K562 (cell line): ENCODE data around the gene BAG2. TPM values are rescaled to one million over a fixed set of nuclear protein-coding genes. Genes with fewer than 3 reads are reported as not detected.
A peak's percentile ranks its signal among the peaks of the same experiment; 100 is the strongest.

ENCODE experiments used
- ATF1 ChIP-seq, 2 experiments: fragments of 450-650 bp in 1 of 2; IDR thresholded peaks; 2 replicates each; pipeline ENCODE4 v1.6.1; 2016; ENCODE audit warnings: missing compliant biosample characterization in 1 of 2, missing genetic modification characterization in 1 of 2
- CHD1 ChIP-seq: fragments of 200-600 bp; sonication (generic); IDR thresholded peaks from one replicate; pipeline ENCODE4 v1.6.1; 2012; ENCODE audit warnings: mild to moderate bottlenecking, moderate library complexity, low read length, inconsistent platforms
- E2F6 ChIP-seq, 2 experiments: IDR thresholded peaks; 2 replicates each; pipeline ENCODE4 v1.6.1; 2011; ENCODE audit warnings: borderline replicate concordance in 1 of 2, control low read depth in 1 of 2, low read depth in 1 of 2, low read length in 1 of 2, mild to moderate bottlenecking in 1 of 2, mixed read lengths in 1 of 2, moderate library complexity in 1 of 2; ENCODE audit not compliant: insufficient read depth in 1 of 2, insufficient read length in 1 of 2, poor library complexity in 1 of 2, severe bottlenecking in 1 of 2; ENCODE audit errors: extremely low read depth in 1 of 2
- EZH2 ChIP-seq: IDR thresholded peaks from 2 replicates; pipeline ENCODE4 v1.6.1; 2012; ENCODE audit warnings: low read depth, mild to moderate bottlenecking, inconsistent platforms, low read length, borderline replicate concordance
- FOXJ2 ChIP-seq: fragments of 200-800 bp; sonication (Bioruptor generic); IDR thresholded peaks from 2 replicates; pipeline ENCODE4 v1.6.1; 2016; ENCODE audit warnings: missing genetic modification characterization, missing compliant biosample characterization
- FOXM1 ChIP-seq, 2 experiments: fragments of 450-650 bp in 1 of 2; sonication (generic) in 1 of 2; formaldehyde crosslinking in 1 of 2; IDR thresholded peaks; 2 replicates each; pipeline versions ENCODE4 v1.6.1 to v1.9.0; 2017 to 2022; ENCODE audit warnings: low read depth in 2 of 2, mild to moderate bottlenecking in 2 of 2, missing genetic modification reagents in 1 of 2, moderate library complexity in 1 of 2
- HMBOX1 ChIP-seq: sonication (generic); IDR thresholded peaks from 2 replicates; pipeline ENCODE4 v1.6.1; 2016
- KAT2B ChIP-seq: IDR thresholded peaks from one replicate; pipeline ENCODE4 v1.6.1; 2012; ENCODE audit warnings: low read depth, mild to moderate bottlenecking, control low read depth, inconsistent platforms, low read length, moderate library complexity
- MYBL2 ChIP-seq, 2 experiments: fragments of 450-650 bp in 1 of 2; sonication (generic) in 1 of 2; formaldehyde crosslinking in 1 of 2; IDR thresholded peaks; 2 replicates each; pipeline versions ENCODE4 v1.6.1 to v1.8.1; 2017 to 2022; ENCODE audit warnings: borderline replicate concordance in 1 of 2, inconsistent platforms in 1 of 2, low read depth in 1 of 2, mild to moderate bottlenecking in 1 of 2, missing genetic modification reagents in 1 of 2, moderate library complexity in 1 of 2
- RCOR1 ChIP-seq, 2 experiments: IDR thresholded peaks; 2 replicates each; pipeline ENCODE4 v1.6.1; 2012; ENCODE audit warnings: low read depth in 2 of 2, low read length in 2 of 2, borderline replicate concordance in 1 of 2, improper control_type of control experiment in 1 of 2
- RERE ChIP-seq: sonication (generic); formaldehyde crosslinking; IDR thresholded peaks from 2 replicates; pipeline ENCODE4 v1.8.0; 2023; ENCODE audit warnings: missing genetic modification reagents, mild to moderate bottlenecking, borderline replicate concordance
- TBL1XR1 ChIP-seq, 2 experiments: IDR thresholded peaks; 2 replicates each; pipeline ENCODE4 v1.6.1; 2012; ENCODE audit warnings: improper control_type of control experiment in 2 of 2, low read length in 2 of 2, mild to moderate bottlenecking in 1 of 2
- TCF15 ChIP-seq: fragments of 250-450 bp; sonication (Bioruptor Pico); IDR thresholded peaks from 2 replicates; pipeline ENCODE4 v1.8.0; 2022; ENCODE audit warnings: moderate library complexity, mild to moderate bottlenecking, inconsistent platforms
- TEAD4 ChIP-seq, 2 experiments: sonication (generic) in 1 of 2; formaldehyde crosslinking in 1 of 2; IDR thresholded peaks; 2 replicates each; pipeline versions ENCODE4 v1.6.1 to v1.8.0; 2012 to 2022; ENCODE audit warnings: borderline replicate concordance in 1 of 2, inconsistent platforms in 1 of 2, low read length in 1 of 2, mild to moderate bottlenecking in 1 of 2, missing genetic modification reagents in 1 of 2
- ZNF75A ChIP-seq: fragments of 450-650 bp; formaldehyde crosslinking; IDR thresholded peaks from 2 replicates; pipeline ENCODE4 v1.4.0; 2020; ENCODE audit warnings: mild to moderate bottlenecking
- polyA plus RNA-seq, 8 experiments: library from polyadenylated mRNA; depleted of rRNA in 4 of 8; stranded (reverse) in 5 of 8; unstranded in 3 of 8; fragments of >200 nt; fragmentation: Nextera tagmentation in 2 of 8; fragmentation: Illumina TruSeq in 1 of 8; extraction: Ambion mirVana in 2 of 8; extraction: Trizol in 1 of 8; gene quantifications; 2 replicates each; pipeline versions ENCODE4 v1.2.1 to v1.2.3, GENCODE V29; 2011 to 2014; ENCODE audit warnings: inconsistent platforms in 1 of 8, missing spikeins in 1 of 8
- total RNA-seq, 7 experiments: library from RNA; depleted of rRNA in 6 of 7; stranded (reverse); fragments of >200 nt in 6 of 7; fragmentation: Illumina TruSeq in 2 of 7; extraction: Trizol in 2 of 7; gene quantifications; 2 replicates each; pipeline versions ENCODE4 v1.2.1 to v1.2.3, GENCODE V29; 2011 to 2021; ENCODE audit warnings: low replicate concordance in 1 of 7

Gene BAG2
- total and polyA plus RNA-seq, 9 of the 15 experiments (the other 6 are each of a cell fraction or from before 2014, with no cell fraction given) = 12.8 to 20.7 (median 17.6) TPM

- TF ChIP-seq KAT2B = no peak
- no peak for TF ChIP-seq EZH2
- no peak for TF ChIP-seq ATF1 (CRISPR knock-in tag; IDR thresholded peaks at IDR 0.05)
- peak; percentile 94 for TF ChIP-seq ATF1 (tag; IDR thresholded peaks at IDR 0.05)
- TF ChIP-seq E2F6 (IDR thresholded peaks at IDR 0.05; ENCODE audit: borderline replicate concordance in 1 of 2, extremely low read depth in 1 of 2, insufficient read depth in 1 of 2, insufficient read length in 1 of 2, low read depth in 1 of 2, low read length in 1 of 2, poor library complexity in 1 of 2, severe bottlenecking in 1 of 2) = peak; percentile 43 to 72
- TF ChIP-seq ZNF75A (CRISPR knock-in tag) = no peak
- TF ChIP-seq TEAD4 (IDR thresholded peaks at IDR 0.05; ENCODE audit: low read length) = no peak
- TF ChIP-seq TEAD4 (CRISPR knock-in tag; IDR thresholded peaks at IDR 0.05; ENCODE audit: borderline replicate concordance) = no peak
- no peak for TF ChIP-seq TCF15 (CRISPR knock-in tag)
- peak; percentile 60 for TF ChIP-seq FOXJ2
- no peak for TF ChIP-seq CHD1
- TF ChIP-seq TBL1XR1 (IDR thresholded peaks at IDR 0.05; ENCODE audit: low read length in 2 of 2) = no peak
- 0 out of 2 replicates have a peak, but pooled peaks have one; percentile 19 for TF ChIP-seq RERE
- TF ChIP-seq RCOR1 (IDR thresholded peaks at IDR 0.05; ENCODE audit: borderline replicate concordance in 1 of 2, low read depth in 2 of 2, low read length in 2 of 2) = peak in 1 of 2 experiments; percentile 59; a peak in 1 of 4 replicates
- no peak for TF ChIP-seq MYBL2 (IDR thresholded peaks at IDR 0.05; ENCODE audit: low read depth)
- no peak for TF ChIP-seq MYBL2 (CRISPR knock-in tag; IDR thresholded peaks at IDR 0.05; ENCODE audit: borderline replicate concordance)
- no peak for TF ChIP-seq FOXM1 (IDR thresholded peaks at IDR 0.05; ENCODE audit: low read depth)
- TF ChIP-seq FOXM1 (CRISPR knock-in tag; IDR thresholded peaks at IDR 0.05; ENCODE audit: low read depth) = 0 out of 2 replicates have a peak, but pooled peaks have one; percentile 84
- no peak for TF ChIP-seq HMBOX1
Observed at GRCh38 chr6:57172136-57173055, at the start of gene BAG2 (continued).
